AG04449 (cell line): ENCODE results near the gene FRMD4A.
"Not testable (repeated sequence)": the region's sequence is repeated elsewhere in the genome, so short reads cannot be mapped to it uniquely, and the experiment has no call there.

ENCODE experiments used
- CTCF ChIA-PET: fragments of 350-600 bp; formaldehyde crosslinking; extraction: SDS; loops from one replicate; lab custom pipeline; 2021; ENCODE audit warnings: antibody characterized with exemption; lab: Yijun Ruan, JAX
- POLR2A ChIA-PET: fragments of 400-600, 350-600 bp; formaldehyde crosslinking; extraction: SDS; loops from one replicate; lab custom pipeline; 2020; ENCODE audit warnings: antibody characterized with exemption, inconsistent platforms; lab: Yijun Ruan, JAX
- DNase-seq: peaks from one replicate; pipeline ENCODE4 v3.0.0-alpha.2; 2010; ENCODE audit warnings: low read depth, low spot score
- H3K4me3 ChIP-seq: 2 replicates; pipeline ENCODE4 v1.5.1; 2011; ENCODE audit warnings: low read depth, mild to moderate bottlenecking, control low read depth, low read length
- TF ChIP-seq, protein P1 (sequence below): IDR thresholded peaks from one replicate; pipeline ENCODE4 v1.5.1; 2011; ENCODE audit warnings: mild to moderate bottlenecking, moderate library complexity, low read length, control low read depth, inconsistent platforms; ENCODE audit not compliant: insufficient read depth; ENCODE audit errors: missing control alignments

The FRMD4A gene

DNA sequence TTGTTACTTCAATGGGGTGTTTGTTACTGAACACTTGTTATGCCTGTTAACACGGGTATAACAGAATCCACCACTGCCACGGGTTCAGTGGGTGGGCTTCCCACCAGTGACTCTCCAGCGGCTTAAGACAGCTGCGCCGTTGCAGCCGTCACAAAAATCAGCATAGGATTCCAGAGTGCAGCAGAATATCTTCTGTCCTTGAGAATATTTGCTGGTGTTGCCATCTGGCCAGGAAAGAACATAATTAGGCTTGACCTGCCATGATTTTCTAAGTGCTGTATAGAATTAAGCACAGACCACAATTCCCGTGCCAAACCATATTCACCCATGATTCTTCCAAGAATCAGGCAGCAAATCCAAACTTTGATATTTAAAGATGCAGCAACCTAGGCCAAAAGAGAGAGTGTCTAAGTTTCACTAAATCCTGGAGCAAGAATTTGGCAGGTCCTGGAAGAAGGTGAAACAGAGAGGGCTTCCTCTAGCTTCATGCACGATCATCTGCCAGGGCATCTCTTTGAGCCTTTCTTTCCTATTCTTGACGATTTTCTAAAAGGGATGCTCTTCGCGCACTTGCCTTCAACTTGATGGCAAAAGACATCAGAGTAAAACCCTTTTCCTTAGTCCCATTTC is 95.0 kb downstream of the FRMD4A start:
- POLR2A ChIA-PET = no interaction called here
- TF ChIP-seq, protein P1, sequence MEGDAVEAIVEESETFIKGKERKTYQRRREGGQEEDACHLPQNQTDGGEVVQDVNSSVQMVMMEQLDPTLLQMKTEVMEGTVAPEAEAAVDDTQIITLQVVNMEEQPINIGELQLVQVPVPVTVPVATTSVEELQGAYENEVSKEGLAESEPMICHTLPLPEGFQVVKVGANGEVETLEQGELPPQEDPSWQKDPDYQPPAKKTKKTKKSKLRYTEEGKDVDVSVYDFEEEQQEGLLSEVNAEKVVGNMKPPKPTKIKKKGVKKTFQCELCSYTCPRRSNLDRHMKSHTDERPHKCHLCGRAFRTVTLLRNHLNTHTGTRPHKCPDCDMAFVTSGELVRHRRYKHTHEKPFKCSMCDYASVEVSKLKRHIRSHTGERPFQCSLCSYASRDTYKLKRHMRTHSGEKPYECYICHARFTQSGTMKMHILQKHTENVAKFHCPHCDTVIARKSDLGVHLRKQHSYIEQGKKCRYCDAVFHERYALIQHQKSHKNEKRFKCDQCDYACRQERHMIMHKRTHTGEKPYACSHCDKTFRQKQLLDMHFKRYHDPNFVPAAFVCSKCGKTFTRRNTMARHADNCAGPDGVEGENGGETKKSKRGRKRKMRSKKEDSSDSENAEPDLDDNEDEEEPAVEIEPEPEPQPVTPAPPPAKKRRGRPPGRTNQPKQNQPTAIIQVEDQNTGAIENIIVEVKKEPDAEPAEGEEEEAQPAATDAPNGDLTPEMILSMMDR = no peak
- CTCF ChIA-PET = no interaction called here

DNA sequence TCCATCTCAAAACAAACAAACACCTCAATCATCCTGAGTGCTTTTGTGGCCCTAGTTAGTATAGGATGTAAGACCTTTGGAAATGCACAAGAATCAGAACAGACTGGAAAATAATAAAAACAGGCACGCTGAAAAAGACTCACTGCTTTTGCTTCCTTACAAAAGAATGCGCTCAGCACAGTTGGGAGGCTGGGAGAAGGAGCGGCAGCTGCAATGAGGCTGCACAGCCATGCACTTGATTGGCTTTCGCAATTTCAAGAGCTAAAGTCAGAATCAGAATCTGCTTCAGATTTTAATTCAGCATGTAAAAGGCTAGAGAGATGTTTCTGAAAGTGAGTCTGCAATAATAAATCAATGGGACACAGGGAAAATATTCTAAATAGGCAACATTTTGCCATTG is 97.2 kb downstream of the FRMD4A start:
- DNase-seq = no peak
- CTCF ChIA-PET = no interaction called here
- H3K4me3 ChIP-seq = no peak overlapping the region
- POLR2A ChIA-PET = no interaction called here
- TF ChIP-seq, protein P1 = no peak

More for the DNA sequence above, 95.0 kb downstream of the FRMD4A start:
- no peak overlapping the region for H3K4me3 ChIP-seq
- DNase-seq = no peak

DNA sequence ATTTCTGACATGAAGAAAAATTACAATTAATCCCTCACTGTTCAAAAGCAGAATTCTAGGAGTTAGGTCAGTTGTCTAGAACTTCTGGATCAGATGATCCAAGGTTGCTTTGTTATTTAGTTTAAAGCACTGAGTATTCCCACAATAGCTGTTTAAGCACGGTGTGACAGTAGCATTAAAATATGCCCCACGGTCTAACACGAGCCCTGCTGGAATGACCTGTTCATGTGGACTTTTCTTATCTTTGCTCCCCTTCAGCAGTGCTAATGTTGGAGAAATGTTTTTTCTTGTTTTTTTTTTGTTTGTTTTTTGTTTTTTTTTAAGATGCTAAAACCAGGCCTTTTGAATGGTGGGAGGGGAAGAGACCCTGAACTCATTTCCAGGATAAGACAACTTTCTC is 101.9 kb downstream of the FRMD4A start:
- DNase-seq, H3K4me3 ChIP-seq, POLR2A ChIA-PET: not testable (repeated sequence)
- CTCF ChIA-PET = interaction anchor here (1.1 to 1.3 kb wide), 2 partner anchors 32 to 252 kb away, joined by 3 read pairs; no protein-coding TSS in a partner anchor

DNA sequence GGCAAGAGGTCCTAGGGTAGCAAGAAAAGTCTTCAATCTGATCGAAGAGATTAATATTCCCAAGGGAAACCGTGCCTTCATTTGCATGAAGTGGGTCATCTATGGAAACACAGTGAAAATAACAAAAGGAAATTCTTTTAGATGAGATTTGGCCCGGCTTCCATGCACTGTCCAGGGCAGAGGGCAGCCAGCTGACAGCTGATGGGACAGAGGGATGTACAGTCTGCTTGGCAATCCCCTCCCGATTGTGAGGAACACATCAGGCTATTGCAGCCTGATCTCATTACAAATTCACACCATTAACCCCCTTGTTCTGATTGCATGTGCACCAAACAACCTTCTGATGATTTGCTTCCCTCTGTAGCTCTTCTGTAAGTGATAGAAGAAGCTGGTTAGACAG is 105.3 kb downstream of the FRMD4A start:
- ChIA-PET POLR2A (no interaction called here), CTCF (no interaction called here)
- TF ChIP-seq, protein P1 = no peak
- no peak overlapping the region for H3K4me3 ChIP-seq
- DNase-seq = no peak

DNA sequence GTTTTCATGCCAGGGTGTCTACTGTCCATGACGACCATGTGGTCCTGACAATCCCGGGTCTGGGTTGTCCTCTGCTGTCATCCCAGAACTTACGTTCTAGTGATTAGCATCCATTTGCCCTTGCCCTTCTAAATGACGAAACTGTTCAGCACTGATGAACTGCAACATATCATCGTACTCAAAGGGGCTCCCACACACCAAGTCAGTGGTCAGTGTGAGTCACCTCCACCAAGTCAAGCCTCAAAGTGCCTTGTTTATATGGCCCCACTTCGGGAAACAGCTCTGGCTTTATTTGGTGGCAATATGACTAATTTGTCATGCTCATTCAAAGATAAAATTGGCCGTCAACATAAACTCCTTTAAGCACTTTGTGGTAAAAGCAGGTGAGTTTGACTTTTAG is 110.7 kb downstream of the FRMD4A start:
- POLR2A ChIA-PET = no interaction called here
- TF ChIP-seq, protein P1 = no peak
- CTCF ChIA-PET = no interaction called here

DNA sequence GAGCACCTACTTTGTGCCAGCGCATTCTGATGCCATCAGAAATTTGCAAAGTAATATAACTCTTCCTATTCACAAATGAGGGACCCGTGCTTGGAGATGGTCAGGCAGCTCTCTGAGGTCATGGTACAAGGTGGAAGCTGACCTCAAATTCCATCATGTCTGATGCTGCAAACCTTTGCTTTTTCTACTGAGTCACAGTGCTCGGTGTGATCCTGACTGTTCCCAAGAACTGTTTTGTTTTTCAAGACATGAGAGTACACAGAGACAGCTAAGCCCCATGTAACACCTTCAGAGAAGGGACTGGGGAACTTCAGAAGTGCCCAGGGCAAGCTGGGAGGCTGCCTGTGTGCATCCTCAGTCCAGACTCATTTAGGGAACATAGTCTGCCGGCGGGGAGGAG is 111.3 kb downstream of the FRMD4A start:
- H3K4me3 ChIP-seq = no peak overlapping the region
- ChIA-PET CTCF (no interaction called here), POLR2A (no interaction called here)
- DNase-seq = no peak
- TF ChIP-seq, protein P1 = no peak

More for the DNA sequence above, 110.7 kb downstream of the FRMD4A start:
- H3K4me3 ChIP-seq = no peak overlapping the region
- no peak for DNase-seq

DNA sequence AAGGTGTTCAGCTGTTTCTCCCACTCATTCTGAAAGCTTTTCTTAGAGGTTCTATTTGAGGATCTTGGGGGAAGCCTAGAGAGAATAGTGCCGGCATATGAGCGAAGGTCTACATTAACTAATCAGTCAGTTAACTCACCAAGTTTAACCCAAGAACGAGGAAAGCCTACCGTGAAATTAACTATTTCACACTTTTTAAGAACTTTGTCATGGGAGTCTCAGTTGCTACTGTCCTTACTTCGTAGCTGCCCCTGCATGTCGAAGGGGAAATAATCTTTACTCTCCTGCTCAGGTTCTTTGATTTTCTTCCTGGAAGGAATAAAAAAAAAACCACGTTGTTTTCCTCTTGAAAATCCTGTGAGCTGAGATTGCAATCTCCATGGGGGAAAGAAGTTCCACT is 115.1 kb downstream of the FRMD4A start:
- no peak for DNase-seq
- POLR2A ChIA-PET = no interaction called here
- CTCF ChIA-PET = interaction anchor here (0.8 kb wide), 1 partner anchor 19 kb away, joined by 3 read pairs; no protein-coding TSS in a partner anchor
- no peak overlapping the region for H3K4me3 ChIP-seq
- TF ChIP-seq, protein P1 = no peak

DNA sequence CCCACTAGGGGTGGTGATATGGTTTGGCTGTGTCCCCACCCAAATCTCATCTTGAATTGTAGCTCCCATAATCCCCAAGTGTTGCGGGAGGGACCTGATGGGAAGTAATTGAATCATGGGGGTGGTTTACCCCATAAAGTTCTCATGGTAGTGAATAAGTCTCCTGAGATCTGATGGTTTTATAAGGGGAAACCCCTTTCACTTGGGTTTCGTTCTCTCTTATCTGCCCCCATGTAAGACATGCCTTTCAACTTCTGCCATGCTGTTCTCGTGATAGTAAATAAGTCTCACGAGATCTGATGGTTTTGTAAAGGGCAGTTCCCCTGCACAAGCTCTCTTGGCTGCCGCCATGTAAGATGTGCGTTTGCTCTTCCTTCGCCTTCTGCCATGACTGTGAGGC is 117.0 kb downstream of the FRMD4A start:
- DNase-seq, POLR2A ChIA-PET, H3K4me3 ChIP-seq: not testable (repeated sequence)
- CTCF ChIA-PET = interaction anchor here (1.5 kb wide), 1 partner anchor 13 kb away, joined by 4 read pairs; no protein-coding TSS in a partner anchor
